ENCODE results near the gene CEP128. TPM values are rescaled to one million over a fixed set of nuclear protein-coding genes. Genes with fewer than 3 reads are reported as not detected.

CEP128 gene
- total RNA-seq, 1 donor = 5.4 TPM

- no peak overlapping the region for H3K4me2 ChIP-seq (ENCODE audit: insufficient read depth, low read length)
- no peak for TF ChIP-seq CTCF (IDR thresholded peaks at IDR 0.05; ENCODE audit: extremely low read depth, low read depth, low read length)
- H3K79me2 ChIP-seq (ENCODE audit: insufficient read depth, low read length) = no peaks in the 10 kb centered on the region
- H4K20me1 ChIP-seq (ENCODE audit: insufficient read depth, low read length) = no peaks in the 10 kb centered on the region
- no peak overlapping the region for H3K27ac ChIP-seq (ENCODE audit: low read depth, low read length)
- no peak for DNase-seq (ENCODE audit: insufficient read length, low spot score, missing footprints)
- H2AFZ ChIP-seq (ENCODE audit: low read length) = no peak overlapping the region
- no peaks in the 10 kb centered on the region for H3K27me3 ChIP-seq (ENCODE audit: insufficient read depth, low read length)
- no peaks in the 10 kb centered on the region for H3K36me3 ChIP-seq (ENCODE audit: insufficient read depth, low read length)
- no peaks in the 10 kb centered on the region for H3K4me1 ChIP-seq (ENCODE audit: insufficient read depth, low read length)
- no peaks in the 10 kb centered on the region for H3K9me3 ChIP-seq (ENCODE audit: low read depth, low read length)
- no peak overlapping the region for H3K4me3 ChIP-seq (ENCODE audit: insufficient read depth, low read length)
These were observed 190.3 kb downstream of the CEP128 start for GRCh38 chr14:80751285-80751684.

- Histone ChIP-seq H3K9me3 (ENCODE audit: low read depth, low read length) (no peaks in the 10 kb centered on the region), H2AFZ (ENCODE audit: low read length) (no peak overlapping the region), H3K79me2 (ENCODE audit: insufficient read depth, low read length) (no peaks in the 10 kb centered on the region), H3K4me1 (ENCODE audit: insufficient read depth, low read length) (no peaks in the 10 kb centered on the region), H4K20me1 (ENCODE audit: insufficient read depth, low read length) (no peaks in the 10 kb centered on the region), H3K36me3 (ENCODE audit: insufficient read depth, low read length) (no peaks in the 10 kb centered on the region), H3K4me3 (ENCODE audit: insufficient read depth, low read length) (no peak overlapping the region), H3K27me3 (ENCODE audit: insufficient read depth, low read length) (no peaks in the 10 kb centered on the region), H3K27ac (ENCODE audit: low read depth, low read length) (no peak overlapping the region), H3K4me2 (ENCODE audit: insufficient read depth, low read length) (no peak overlapping the region)
- DNase-seq (ENCODE audit: insufficient read length, low spot score, missing footprints) = no peak
- TF ChIP-seq CTCF (IDR thresholded peaks at IDR 0.05; ENCODE audit: extremely low read depth, low read depth, low read length) = no peak
These were observed 215.3 kb downstream of the CEP128 start for GRCh38 chr14:80726211-80726610.

- no peaks in the 10 kb centered on the region for H3K9me3 ChIP-seq (ENCODE audit: low read depth, low read length)
- no peak overlapping the region for H3K4me3 ChIP-seq (ENCODE audit: insufficient read depth, low read length)
- no peak for DNase-seq (ENCODE audit: insufficient read length, low spot score, missing footprints)
- H3K36me3 ChIP-seq (ENCODE audit: insufficient read depth, low read length) = no peaks in the 10 kb centered on the region
- H3K27me3 ChIP-seq (ENCODE audit: insufficient read depth, low read length) = no peaks in the 10 kb centered on the region
- H3K79me2 ChIP-seq (ENCODE audit: insufficient read depth, low read length) = no peaks in the 10 kb centered on the region
- H2AFZ ChIP-seq (ENCODE audit: low read length) = peak overlapping the region; percentile 23
- no peak for TF ChIP-seq CTCF (IDR thresholded peaks at IDR 0.05; ENCODE audit: extremely low read depth, low read depth, low read length)
- H4K20me1 ChIP-seq (ENCODE audit: insufficient read depth, low read length) = no peaks in the 10 kb centered on the region
- H3K4me1 ChIP-seq (ENCODE audit: insufficient read depth, low read length) = no peaks in the 10 kb centered on the region
- no peak overlapping the region for H3K27ac ChIP-seq (ENCODE audit: low read depth, low read length)
- no peak overlapping the region for H3K4me2 ChIP-seq (ENCODE audit: insufficient read depth, low read length)
These were observed 222.6 kb downstream of the CEP128 start for GRCh38 chr14:80718940-80719339.

- Histone ChIP-seq H4K20me1 (ENCODE audit: insufficient read depth, low read length) (no peaks in the 10 kb centered on the region), H3K36me3 (ENCODE audit: insufficient read depth, low read length) (no peaks in the 10 kb centered on the region), H3K4me1 (ENCODE audit: insufficient read depth, low read length) (no peaks in the 10 kb centered on the region), H2AFZ (ENCODE audit: low read length) (peak overlapping the region; percentile 54), H3K27ac (ENCODE audit: low read depth, low read length) (no peak overlapping the region), H3K4me3 (ENCODE audit: insufficient read depth, low read length) (no peak overlapping the region), H3K27me3 (ENCODE audit: insufficient read depth, low read length) (no peaks in the 10 kb centered on the region), H3K79me2 (ENCODE audit: insufficient read depth, low read length) (no peaks in the 10 kb centered on the region), H3K9me3 (ENCODE audit: low read depth, low read length) (no peaks in the 10 kb centered on the region), H3K4me2 (ENCODE audit: insufficient read depth, low read length) (no peak overlapping the region)
- no peak for TF ChIP-seq CTCF (IDR thresholded peaks at IDR 0.05; ENCODE audit: extremely low read depth, low read depth, low read length)
- no peak for DNase-seq (ENCODE audit: insufficient read length, low spot score, missing footprints)
These were observed 227.1 kb downstream of the CEP128 start for GRCh38 chr14:80714474-80714873.
